Fibroblast of skin of right biceps (primary cell): Measurements from ENCODE around the gene PCDH8.
"Not testable (repeated sequence)": the region's sequence is repeated elsewhere in the genome, so short reads cannot be mapped to it uniquely, and the experiment has no call there.

Experiments used
- DNase-seq: peaks from one replicate; pipeline ENCODE4 v3.0.0-alpha.2; 2013

Gene PCDH8

GRCh38 chr13:52850072-52850395 lies 1.6 kb upstream of the PCDH8 start:
- DNase-seq = no peak

- DNase-seq = no peak
These were observed 1.0 kb upstream of the PCDH8 start for GRCh38 chr13:52849291-52850071.

- no peak for DNase-seq
These were observed 583 bp downstream of the PCDH8 start for GRCh38 chr13:52847682-52848432.

DNA sequence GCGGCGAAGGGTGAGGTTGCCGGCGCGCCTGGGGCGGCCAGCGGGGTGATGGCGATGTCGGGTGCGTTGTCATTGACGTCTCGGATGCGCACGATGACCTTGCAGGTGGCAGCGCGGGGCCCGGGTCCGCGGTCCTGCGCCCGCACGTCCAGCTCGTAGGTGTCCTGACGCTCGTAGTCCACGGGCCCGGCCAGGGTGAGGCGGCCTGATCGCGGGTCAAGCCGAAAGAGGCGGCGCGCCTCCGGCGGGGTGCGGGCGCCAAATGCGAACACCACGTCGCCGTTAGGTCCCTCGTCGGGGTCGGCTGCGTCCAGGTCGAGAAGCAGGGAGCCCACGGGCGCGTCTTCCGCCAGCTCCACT lies 1.1 kb downstream of the PCDH8 start:
- no peak for DNase-seq

- peak; percentile 34 for DNase-seq
These were observed 1.7 kb downstream of the PCDH8 start for GRCh38 chr13:52846567-52847321.

DNA sequence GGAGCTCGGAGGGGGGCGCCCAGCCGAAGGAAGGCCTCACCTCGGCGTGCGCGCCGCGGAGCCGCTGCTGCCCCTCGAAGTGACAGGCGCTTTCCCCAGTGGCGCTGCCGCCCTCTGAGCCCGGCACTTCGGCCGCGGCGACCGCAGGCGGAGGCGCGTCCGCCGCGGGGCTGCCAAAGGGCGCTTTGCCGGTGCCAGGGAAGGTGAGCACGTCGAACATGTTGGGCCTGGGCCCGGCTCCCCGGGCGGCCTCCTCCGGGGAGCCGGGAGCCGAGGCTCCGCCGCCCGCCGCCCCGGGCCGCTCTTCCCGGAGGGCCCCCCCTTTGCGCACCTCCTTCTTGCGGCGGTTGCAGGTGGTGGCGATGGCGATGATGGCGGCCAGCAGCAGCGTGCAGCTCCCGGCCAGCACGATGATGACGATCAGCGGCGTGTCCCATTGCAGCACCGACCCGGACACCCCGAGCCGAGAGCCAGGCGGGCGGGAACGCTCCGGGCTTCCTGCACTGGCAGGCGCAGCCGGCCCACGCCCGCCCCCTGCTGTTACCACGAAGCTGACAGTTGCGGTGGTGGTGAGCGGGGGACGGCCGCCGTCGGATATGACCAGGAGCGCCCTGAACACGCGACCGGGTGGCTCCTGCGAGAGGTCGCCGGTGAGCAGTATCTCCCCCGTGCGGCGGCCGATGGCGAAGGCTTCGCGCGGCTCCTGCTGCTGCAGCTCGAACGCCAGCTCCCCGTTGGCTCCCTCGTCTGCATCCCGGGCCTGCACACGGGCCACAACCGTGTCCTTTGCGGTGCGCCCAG lies 2.5 kb downstream of the PCDH8 start:
- peak; percentile 16 for DNase-seq

DNA sequence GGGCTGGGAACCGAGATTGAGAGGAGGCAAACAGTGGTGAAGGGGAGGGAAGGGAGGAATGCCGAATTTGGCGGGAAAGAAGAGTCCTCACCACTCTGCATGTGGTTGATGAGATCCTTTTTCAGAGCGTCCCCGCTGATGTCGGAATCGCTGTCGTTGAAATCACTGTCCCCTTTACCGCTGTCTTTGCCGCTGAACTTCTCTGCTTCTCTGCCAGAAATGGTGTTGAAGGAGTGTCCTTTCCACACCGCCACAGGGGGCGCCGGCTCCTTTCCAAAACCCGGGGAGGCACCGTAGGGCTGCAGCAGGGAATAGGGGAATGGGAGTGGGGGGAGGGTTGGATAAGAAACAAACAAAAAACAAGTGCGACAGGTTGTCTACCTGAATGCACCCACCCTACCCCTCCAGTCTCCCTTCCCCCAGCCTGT lies 3.1 kb downstream of the PCDH8 start:
- DNase-seq = no peak

DNA sequence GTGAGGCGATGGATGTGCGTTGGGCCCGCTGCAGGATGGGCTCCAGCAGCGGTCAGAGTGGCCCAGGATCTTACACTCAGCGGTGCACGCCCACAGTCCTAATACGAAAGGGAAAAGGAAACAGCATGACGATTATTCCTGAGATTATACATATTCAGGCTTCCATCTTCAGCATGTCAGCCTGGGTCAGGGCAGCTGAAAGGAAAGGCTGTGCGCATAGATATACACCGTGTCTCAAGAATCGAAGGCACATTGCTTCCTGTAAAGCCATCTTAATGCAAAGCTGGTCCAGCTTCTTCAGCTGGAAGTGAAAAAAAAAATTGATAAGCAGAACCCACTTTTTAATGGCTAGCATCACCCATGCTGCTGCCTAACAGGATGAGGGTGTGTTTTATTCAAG lies 3.6 kb downstream of the PCDH8 start:
- DNase-seq = no peak

- DNase-seq = no peak
These were observed 6.0 kb downstream of the PCDH8 start for GRCh38 chr13:52842441-52842840.

- DNase-seq = no peak
These were observed 8.4 kb downstream of the PCDH8 start for GRCh38 chr13:52840066-52840465.

DNA sequence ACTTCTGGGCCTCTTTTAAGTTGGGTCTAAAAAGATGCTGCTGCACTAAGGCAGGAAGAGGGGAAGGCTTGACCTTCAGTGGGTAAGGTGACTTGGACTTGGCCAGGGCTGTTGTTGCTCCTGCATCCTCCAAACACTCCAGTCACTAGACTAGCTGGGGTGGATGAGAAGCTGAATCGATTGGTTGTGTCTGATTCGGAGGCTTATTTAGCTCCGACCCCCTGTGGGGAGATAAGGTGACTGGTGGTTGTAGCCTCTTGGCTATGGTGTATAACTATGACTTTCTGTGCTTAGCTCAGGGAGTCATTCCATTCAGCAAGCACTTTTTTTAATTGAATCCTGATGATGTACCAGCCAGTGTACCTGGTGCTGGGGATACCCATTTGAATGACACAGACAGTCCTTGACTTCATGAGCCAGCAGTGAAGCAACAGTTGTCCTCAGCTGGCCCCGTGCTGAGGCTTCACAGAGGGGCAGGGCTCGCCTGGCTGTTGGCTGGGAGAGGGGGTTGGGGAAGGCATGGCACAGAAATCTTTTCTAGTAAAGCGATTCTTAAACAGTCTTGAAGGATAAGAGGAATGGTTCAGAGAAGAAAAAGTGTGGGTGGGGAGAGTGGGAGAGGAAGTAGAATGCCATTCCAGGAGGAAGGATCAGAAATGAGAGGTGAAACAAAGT lies 9.9 kb downstream of the PCDH8 start:
- no peak for DNase-seq

GRCh38 chr13:52837850-52838249 lies 10.6 kb downstream of the PCDH8 start:
- DNase-seq = no peak

DNA sequence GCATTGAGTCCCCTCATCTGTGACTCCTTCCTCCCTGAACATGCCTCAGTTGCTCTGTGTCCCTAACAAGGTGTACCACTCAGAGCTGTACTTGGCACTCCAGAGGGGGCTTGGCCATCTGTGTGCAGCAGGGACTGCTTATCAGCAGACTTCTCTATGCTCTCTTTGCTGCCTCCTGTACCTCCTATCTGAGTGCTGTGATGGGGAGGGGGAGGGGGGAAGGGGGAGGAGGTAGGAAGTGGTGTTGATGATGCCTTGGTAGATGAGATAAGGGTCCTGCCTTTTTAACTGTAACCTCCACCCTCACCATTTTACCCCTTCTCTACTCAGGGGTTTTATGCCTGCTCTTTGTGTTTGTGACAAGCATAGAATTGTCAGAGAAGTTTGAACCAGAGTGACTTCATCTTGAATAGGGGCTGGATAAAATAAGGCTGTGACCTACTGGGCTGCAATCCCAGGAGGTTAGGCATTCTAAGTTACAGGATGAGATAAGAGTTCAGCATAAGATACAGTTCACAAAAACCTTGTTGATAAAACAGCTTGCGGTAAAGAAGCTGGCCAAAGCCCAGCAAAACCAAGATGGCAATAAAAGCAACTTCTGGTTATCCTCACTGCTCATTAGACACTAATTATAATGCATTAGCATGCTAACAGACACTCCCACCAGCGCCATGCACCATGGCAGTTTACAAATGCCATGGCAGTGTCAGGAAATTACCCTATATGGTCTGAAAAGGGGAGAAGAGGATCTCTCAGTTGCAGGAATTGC lies 13.2 kb downstream of the PCDH8 start:
- DNase-seq = no peak

DNA sequence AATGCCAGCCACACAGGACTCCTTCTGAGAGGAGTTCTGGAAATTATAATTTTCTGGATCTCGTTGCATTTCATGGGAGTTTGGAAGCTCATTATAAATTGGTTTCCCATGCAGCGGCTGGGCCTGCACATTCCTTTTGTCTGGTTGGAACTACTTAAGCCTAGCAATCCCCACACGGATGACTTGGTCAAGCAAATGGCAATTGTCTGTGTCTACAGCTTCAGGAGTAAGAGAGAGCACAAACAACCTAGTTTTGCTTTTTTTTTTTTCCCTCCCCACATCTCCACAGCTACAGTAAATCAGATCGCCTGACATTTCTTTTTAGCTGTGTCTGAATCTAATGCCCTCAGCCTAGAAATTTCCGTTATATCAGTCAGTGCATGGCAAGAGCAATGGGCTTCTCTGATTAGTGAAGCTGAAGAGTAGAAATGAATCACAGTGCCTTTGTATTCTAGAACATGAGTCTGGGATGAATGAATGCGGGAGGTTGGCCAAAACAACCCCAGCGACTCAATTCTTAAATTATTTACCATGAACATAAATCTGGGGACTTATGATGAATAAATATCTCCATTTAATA lies 15.1 kb downstream of the PCDH8 start:
- no peak for DNase-seq

DNA sequence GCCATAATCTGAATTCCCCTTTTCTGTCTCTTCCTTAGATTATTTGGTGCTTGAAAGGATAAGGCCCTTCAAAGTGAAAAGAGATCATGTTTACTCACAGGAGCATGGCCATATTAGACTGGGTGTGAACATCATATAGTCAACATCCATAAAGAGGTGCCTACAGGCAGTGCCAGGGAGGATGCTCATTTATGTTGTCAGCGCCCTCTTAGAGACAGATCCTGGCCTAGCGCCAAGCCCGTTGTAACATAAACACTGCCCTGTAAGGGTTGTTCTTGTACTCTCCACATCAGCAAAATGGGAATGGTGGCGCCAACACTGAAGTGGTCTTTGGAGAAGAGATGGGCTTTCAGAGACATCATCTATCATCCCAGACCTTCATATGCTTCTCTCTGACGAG lies 16.1 kb downstream of the PCDH8 start:
- DNase-seq = no peak

GRCh38 chr13:52830946-52831345 lies 17.5 kb downstream of the PCDH8 start:
- DNase-seq = peak; percentile 11

DNA sequence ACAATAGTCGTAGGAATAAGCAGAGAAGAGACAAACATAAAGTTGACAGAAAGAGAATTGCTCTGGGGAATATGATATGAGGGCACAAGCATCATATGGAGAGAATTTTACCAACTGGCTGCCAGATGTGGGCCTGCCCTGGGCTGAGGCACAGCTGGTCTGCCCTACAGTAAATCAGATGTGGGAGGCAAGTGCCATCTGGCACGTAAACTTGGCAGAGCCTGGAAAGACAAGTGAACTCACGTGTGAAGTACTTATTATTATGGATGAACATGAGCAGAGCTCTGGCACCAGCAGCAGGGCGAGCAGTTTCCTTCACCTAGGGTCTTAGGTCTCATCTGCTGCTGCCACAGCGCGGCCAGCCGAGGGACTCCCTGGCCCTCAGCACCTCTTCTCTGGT lies 20.6 kb downstream of the PCDH8 start:
- DNase-seq = no peak

GRCh38 chr13:52817886-52818285 lies 30.6 kb downstream of the PCDH8 start:
- not testable (repeated sequence) for DNase-seq

DNA sequence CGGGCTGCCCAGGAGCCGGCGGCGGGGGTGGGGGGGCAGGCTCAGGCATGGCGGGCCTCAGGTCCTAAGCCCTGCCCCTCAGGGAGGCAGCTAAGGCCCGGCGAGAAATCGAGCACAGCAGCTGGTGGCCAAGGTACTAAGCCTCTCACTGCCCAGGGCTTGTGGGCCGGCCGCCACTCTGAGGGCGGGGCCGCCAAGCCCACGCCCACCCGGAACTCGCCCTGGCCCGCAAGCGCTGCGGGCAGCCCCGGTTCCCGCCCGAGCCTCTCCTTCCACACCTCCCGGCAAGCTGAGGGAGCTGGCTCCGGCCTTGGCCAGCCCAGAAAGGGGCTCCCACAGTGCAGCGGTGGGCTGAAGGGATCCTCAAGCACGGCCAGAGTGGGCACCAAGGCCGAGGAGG lies 33.1 kb downstream of the PCDH8 start:
- DNase-seq = no peak

- DNase-seq = no peak
These were observed 35.5 kb downstream of the PCDH8 start for GRCh38 chr13:52812941-52813340.

DNA sequence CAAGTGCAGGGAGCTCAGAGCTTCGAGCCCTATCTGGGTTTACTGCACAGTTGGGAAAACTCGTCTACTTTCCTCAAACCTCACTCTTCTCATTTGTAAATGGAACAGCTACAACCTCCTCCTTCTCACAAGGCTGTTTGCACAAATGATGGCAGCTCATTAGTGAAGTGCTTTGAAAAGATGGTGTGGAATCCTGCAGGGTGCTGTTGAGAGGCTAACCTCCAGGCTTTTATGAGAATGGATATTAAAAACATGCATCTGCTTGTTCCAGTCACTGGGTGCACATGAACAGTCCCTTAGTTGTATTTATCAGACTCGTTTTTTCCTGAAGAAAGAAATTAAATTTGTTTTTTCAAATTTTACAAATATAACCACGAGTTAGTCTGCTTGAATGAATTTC lies 36.6 kb downstream of the PCDH8 start:
- DNase-seq = no peak
